Fibroblast of mammary gland (primary cell): ENCODE data around the gene PSD2.

ENCODE experiments used
- DNase-seq: peaks from one replicate; pipeline ENCODE4 v3.0.0-alpha.2; 2010; ENCODE audit warnings: low read depth
- H3K4me3 ChIP-seq: 2 replicates; pipeline ENCODE4 v1.5.1; 2011; ENCODE audit warnings: low read depth, mild to moderate bottlenecking, low read length, moderate library complexity; ENCODE audit not compliant: control insufficient read depth
- TF ChIP-seq, protein P1 (sequence below): conservative IDR thresholded peaks from 2 replicates; pipeline ENCODE4 v1.5.1; 2011; ENCODE audit warnings: low read depth, low read length, inconsistent platforms; ENCODE audit not compliant: control insufficient read depth, insufficient read depth

PSD2 gene

DNA sequence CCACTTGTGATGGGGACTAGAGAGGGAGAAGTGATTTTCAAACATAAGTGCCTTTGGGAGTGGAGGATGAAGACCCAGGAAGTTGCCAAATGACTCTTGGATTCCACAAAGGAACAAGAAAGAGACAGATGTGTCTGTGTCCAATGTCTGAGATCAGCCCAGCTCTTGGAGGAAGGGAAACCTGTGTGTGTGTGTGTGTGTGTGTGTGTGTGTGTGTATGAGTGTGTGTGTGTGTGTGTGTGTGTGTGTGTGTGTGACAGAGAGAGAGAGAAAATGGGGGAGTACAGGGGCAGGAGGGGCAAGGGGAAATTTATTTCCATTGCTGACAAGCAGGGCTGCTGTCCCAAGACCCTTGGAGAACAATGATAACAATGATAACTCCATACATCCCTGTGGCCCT is 72.0 kb downstream of the PSD2 start:
- no peak for DNase-seq
- TF ChIP-seq, protein P1, sequence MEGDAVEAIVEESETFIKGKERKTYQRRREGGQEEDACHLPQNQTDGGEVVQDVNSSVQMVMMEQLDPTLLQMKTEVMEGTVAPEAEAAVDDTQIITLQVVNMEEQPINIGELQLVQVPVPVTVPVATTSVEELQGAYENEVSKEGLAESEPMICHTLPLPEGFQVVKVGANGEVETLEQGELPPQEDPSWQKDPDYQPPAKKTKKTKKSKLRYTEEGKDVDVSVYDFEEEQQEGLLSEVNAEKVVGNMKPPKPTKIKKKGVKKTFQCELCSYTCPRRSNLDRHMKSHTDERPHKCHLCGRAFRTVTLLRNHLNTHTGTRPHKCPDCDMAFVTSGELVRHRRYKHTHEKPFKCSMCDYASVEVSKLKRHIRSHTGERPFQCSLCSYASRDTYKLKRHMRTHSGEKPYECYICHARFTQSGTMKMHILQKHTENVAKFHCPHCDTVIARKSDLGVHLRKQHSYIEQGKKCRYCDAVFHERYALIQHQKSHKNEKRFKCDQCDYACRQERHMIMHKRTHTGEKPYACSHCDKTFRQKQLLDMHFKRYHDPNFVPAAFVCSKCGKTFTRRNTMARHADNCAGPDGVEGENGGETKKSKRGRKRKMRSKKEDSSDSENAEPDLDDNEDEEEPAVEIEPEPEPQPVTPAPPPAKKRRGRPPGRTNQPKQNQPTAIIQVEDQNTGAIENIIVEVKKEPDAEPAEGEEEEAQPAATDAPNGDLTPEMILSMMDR = no peak
- H3K4me3 ChIP-seq = no peak overlapping the region

DNA sequence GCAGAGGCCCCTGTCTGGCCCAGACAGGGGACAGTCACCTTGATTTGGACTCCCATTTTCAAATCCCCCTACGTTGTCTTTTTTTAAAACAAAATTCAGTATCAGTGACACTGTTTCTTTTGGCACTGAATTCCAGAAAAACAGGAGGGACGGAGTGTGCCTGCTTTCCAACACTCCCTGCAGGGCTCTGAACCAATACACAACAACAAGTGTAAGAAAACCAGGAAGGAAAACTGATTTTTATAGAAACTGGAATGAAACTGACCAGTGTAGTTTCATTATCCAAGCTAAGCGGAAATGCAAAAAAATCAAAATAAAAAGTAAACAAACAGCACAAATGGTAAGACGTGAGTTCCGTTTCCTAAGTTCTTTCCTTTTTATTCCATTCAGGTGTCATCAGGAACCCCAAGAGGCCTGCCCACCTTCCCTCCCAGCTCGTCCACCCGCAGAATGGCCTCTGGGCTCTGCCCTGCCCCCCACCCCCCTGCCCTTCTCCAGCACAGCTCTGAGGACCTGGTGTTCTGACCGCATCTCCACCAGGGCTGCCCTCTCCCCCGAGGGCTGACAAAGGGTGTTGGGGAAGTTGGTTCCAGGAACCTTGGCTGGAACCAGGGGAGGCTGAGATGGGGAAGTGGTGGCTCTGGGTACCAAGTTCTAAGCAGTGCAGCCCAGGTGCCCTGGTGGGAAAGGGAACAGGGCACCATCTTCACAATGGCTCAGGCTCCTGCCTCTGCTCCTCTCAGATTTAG is 73.6 kb downstream of the PSD2 start:
- DNase-seq = no peak
- H3K4me3 ChIP-seq = no peak overlapping the region
- TF ChIP-seq, protein P1 = no peak

DNA sequence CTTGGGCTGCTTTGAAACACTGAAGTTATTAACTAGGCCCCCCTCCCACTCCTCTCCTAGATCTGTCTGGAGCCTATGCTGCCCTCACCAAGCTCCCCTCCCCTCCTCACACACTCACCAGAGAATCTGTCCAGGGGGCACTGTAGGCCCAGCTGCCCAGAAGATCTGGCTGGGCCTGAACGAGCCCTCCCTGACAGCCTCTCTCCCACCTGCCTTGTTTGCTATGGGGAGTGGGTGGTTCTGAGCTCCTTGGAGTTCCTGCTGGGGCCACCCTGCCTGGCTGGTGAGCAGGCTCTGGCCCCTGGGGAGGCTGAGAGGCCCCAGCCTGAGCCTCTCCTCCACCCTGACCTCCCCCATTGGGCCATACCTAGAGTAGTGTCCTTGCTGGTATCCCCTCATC is 75.1 kb downstream of the PSD2 start:
- no peak overlapping the region for H3K4me3 ChIP-seq
- no peak for DNase-seq
- TF ChIP-seq, protein P1 = no peak

DNA sequence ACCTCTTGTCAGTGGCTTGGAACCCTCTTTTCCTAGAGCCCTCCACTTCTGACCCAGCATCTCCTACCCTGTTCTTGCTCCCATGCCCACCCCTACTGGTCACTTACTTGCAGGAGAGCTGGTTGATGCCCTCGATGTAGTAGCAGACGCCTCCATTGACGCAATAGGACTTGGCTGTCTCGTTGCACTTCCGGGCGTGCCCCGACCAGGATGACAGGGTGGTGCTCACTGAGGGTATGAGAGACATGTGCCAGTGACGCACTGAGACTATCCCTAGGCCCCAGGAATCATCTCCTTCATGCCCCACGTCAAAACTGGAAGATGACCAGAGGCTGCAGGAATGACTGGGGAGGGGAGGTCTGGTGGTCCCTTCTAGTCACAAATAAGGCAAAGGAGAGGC is 76.0 kb downstream of the PSD2 start:
- TF ChIP-seq, protein P1 = no peak
- no peak overlapping the region for H3K4me3 ChIP-seq
- no peak for DNase-seq

DNA sequence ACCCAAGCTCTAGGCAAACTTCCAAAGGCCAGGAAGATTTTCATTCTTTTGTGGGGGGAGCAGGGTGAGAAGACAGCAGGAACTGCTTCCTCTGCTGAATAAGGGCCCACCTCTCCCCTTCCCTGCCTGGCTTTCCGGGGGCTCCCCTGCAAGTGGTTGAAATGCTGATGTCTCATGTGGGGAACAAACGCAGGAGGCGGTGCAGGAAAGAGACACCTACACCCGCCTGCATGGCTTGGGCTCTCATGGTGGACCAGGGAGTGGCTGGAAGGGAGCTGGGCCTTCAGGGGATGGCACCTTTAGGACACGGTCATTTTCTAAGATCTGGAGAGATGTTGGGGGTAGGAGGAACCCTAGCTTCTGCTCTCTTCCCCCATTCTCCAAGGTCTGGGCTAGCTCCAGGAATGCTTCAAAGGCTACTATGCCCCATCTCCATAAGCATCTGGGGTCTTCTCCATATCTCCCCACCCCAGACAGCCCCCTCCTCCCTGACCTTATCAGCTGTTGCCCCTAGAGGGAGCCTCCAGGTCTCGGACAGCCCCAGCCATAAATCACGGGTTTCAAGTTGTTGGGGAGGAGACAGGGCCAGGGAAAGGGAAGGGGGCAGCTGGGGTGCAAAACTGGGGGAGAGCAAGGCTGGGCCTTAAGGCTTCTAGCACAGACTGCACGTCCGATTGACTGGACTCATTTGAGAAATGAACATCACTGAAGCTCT is 76.6 kb downstream of the PSD2 start:
- TF ChIP-seq, protein P1 = no peak
- no peak overlapping the region for H3K4me3 ChIP-seq
- no peak for DNase-seq

DNA sequence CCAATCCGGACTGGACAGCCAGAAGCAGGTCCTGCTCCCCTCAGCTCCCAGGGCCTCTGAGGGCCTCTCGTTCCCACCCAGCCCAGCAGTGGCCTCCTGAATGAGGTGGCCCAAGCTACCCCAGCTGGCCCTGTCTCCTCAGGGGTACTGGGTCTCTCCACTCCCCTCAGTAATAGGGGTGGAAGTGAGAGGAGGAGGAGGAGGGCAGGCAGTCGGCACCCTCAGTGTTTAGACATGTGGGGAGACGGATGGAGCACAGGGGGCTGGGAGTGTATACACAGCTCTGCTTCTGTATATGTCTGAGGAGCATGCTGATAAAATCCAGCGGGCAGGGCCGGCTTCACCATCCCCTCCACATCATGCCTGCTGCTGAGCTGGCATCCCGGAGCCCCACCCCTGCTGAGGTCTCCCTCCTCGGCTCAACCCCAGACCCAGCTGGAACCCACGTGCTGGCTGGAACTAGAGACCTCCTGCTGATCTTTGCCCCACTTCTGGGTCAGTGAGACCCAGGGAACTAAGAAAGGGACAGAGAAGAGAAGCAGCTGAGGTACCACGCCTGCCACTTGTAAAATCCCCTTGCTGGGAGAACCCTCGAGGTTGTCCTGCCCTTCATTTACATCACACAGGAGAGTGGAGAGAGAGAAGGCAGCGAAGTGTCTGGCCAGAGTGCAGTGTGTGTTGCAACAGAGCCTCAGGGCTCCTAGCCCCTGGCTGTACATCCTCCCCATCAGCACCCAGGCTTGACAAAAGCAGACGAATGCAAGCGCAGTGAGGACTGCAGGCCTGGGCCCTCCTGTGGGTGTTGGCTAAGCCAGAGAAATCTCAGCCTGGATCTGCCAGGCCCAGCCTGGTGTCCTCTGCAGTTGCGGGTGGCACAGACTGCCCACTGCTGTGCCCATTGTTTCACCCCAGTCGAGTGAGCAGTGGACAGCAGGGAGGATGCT is 77.5 kb downstream of the PSD2 start:
- no peak overlapping the region for H3K4me3 ChIP-seq
- TF ChIP-seq, protein P1 = no peak
- no peak for DNase-seq
